Measurements from ENCODE around the gene GGCX.
A peak's percentile ranks its signal among the peaks of the same experiment; 100 is the strongest.

GGCX gene

DNA sequence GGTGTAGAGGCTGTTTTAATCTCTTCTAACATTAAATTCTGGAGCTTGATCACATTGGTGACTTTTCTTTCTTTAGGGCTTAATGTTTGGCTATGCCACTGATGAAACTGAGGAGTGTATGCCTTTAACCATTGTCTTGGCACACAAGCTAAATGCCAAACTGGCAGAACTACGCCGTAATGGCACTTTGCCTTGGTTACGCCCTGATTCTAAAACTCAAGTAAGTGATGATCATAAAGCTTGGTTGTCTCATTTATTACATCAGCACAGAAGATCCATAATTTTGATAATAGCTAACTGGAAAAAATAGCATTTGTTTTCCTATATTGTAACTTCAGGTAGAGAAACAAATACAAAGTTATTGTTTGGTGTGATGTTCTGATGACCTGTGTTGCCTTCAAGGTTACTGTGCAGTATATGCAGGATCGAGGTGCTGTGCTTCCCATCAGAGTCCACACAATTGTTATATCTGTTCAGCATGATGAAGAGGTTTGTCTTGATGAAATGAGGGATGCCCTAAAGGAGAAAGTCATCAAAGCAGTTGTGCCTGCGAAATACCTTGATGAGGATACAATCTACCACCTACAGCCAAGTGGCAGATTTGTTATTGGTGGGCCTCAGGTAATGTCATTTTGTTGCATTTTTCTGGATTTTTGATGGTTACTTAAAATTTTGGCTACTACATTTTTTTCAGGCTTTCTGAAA is 19.4 kb downstream of the GGCX start:
- no peak for DNase-seq (ENCODE audit: low spot score)

DNA sequence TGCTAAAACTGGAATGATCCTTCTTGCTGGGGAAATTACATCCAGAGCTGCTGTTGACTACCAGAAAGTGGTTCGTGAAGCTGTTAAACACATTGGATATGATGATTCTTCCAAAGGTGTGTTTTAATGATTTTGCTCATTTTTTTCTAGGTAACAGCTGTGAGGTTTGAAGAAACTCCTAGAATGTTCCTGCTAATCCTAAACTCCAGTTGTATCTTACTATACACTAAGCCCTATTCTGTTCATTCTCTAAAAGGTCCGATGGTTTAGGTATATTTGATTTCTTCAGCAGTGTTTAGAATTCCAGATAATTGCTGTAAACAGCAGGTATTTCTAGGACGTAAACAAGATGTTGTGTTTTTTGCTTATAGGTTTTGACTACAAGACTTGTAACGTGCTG is 20.0 kb downstream of the GGCX start:
- DNase-seq (ENCODE audit: low spot score): no peak

DNA sequence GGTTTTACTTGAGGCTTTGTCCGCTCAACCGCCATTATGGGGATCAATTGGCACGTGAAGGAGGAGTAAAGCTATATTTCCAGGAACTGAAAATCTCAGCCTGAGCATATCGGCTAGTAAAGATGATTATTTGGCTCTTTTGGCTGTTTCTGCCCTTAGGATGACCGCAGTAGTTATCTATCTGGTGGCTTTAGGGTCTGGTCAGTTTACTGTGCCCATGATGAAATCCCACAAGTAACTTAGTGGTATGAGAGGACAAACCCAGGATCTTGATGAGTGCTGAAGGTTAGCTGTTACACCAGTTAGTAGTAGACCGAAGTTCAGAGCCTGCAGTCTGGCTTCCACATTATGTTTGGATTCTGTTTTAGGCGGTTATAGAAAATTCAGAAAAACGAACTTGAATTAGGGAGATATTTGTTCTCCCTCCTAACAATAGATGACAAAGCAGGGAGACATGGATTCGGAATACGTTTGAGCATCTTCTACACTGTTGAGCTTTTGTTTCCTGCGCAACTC is 21.1 kb downstream of the GGCX start:
- DNase-seq (ENCODE audit: low spot score): no peak

DNA sequence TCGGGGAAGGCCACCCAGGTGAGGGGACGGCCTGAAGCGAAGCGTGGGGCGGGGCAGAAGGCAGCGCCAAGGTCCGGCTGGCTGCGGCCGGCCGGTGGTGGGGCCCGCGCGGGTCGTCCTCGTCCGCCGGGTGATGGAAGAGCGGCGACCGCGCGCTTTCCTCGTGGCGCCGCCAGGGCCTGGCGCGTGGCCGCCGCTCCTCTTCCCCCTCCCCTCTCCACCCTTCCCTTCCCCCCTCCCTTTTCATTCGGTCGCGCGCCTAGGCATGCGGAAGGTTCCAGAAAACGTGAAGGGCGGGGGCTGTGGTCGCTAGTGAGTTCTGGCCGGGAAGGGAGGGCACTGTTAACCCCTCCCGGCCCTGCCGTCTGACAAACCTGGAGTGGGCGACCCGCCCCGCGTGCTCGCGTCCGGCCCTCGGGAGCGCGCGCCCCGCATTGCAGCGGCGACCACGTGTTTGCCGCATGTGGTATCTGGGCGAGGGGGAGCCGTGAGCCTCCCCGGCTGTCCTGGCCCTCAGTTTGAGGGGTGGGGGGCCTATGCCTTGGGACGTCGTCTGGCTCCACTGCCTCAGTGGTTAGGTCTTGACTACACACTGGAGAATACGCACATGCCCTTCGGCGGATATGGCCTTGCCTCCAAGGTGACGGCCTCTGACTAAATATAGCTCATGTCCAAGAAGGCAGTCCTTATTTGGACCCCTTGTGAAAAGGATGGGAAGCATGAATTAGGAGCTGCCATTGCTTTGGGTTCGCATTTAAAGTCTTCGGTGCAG is 21.7 kb downstream of the GGCX start:
- DNase-seq (ENCODE audit: low spot score): no peak

DNA sequence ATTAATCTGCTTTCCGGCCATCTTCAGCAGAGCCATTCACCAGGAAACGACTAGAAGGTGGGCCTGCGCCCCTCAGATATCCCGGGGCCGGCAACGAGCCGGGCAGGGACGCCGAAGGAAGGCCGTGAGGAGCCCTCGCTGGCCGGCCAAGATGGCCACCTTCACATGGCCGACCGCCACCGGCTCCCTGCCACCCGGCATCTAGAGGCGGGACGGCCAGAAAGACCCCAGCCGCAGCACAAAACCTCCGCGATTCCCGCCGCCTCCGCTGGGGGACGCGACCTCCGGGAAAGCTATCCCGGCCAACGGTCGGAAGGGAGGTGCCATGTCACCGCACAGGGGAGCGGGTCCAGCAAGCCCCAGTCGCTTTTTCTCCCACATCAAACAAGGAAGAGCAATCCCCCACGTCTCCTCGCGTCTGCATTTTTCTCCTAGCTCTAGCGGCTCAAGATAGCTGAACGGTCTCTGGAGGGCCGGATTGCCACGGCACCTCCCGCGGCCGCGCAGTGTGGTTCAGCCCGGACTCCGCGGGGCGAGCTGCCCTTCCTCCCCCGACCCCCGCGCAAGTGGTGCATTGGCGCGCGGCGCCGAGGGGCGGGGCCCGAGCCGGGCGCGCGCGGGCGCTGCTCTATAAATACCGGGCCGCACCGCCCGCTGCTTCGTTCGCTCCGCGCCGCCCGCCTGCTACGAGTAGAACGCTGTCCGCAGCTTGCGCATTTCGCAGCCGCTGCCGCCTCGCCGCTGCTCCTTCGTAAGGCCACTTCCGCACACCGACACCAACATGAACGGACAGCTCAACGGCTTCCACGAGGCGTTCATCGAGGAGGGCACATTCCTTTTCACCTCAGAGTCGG is 22.6 kb downstream of the GGCX start, which contains the start of gene MAT2A:
TSS of gene MAT2A (plus strand) at position 662 of the 854 bp plus-strand sequence. CDS start at position 782, 120 bp downstream.
- peak; percentile 77 for DNase-seq (ENCODE audit: low spot score)

DNA sequence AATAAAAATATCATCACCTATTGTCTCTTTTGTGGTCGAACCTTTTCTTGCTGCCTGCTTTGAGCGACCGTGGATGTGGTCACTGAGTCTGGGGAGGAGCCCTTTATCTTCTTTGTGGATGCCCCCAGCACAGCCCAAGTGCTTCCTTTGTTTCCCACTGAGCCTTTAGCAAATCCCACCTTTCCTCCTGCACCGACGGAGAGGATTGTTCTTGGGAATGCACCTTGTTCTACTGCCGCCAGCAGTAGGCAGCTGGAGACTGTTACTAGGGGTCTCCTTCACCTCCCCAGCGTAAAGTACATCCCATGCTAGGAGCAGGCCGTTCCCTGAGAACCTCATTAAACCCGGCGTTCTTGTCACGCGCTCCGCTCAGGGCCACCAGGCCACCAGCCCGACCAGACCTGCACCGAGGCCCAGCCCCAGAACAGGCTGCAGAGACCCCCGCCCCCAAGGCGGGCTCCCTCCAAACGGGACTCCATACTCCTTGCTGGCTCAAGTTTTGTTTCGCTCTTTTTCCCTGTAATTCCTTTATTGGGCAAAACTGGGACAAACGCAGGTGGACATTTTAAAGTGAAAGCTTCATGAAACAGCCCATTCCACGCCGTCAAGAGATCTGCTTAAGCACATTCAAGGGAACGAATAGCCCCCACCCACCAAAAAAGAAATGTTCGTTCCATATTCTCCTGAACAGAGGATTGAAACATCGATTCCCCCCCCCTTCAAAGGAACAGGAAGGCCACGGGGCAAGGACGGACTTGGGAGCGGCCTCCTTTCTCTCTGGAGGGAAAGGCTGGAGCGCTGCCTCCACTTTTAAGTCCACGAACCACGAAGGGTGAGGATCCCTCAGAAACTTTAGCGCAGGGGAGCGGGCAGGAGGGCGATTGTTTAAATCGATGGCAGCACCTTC is 23.4 kb downstream of the GGCX start:
- no peak for DNase-seq (ENCODE audit: low spot score)

DNA sequence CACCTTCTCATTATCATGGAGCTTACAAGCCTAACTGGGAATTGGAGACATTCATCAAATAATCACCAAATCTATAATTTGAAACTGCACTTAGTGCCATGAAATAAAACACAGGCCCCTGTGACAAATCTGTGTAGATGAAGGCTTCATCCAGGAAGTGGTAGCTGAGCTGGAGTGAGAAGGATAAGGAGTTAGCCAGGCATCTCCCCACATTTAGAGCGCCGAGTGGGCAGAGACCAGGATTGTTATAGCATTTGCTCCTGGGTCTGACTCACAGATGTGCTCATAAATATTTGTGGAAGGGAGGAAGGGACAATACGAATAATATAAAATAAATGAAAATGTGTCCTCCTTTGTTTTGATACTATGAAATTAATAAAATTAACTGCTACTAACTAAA is 24.8 kb downstream of the GGCX start:
- no peak for DNase-seq (ENCODE audit: low spot score)

DNA sequence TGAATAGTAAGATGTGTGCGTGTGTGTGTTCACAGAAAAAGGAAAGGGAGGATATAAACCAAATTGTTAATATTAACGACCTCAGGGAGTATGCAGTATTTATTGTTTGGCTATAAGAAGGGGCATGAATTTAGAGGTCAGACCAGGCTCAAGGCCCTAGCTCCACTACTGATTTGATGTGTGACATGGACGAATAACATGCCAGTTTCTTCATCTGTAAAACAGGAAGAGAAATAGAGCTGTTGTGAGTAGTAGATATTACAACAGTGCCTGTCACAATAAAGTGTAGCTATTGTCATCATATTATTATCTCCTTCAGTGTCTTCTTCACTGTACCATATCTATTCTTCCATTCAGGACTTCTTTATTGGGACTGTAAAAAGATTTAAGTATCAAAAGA is 26.4 kb downstream of the GGCX start:
- DNase-seq (ENCODE audit: low spot score): no peak

DNA sequence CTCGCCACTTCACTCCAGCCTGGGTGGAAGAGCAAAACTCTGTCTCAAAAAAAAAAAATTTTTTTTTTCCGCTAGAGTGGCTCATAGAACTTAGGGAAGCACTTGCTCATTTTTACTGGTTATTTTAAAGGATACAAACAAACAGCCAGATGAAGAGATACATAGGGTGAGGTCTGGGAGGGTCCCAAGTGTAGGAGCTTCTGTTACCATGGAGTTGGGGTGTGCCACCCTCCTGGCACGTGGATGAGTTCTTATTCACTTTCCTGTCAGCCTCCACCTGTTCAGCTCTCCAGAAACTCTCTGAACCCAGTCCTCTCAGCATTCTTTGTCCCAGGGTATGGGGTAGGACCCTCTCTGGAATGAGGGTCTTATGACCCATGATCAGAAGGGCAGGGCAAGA is 27.2 kb downstream of the GGCX start:
- DNase-seq (ENCODE audit: low spot score): no peak

DNA sequence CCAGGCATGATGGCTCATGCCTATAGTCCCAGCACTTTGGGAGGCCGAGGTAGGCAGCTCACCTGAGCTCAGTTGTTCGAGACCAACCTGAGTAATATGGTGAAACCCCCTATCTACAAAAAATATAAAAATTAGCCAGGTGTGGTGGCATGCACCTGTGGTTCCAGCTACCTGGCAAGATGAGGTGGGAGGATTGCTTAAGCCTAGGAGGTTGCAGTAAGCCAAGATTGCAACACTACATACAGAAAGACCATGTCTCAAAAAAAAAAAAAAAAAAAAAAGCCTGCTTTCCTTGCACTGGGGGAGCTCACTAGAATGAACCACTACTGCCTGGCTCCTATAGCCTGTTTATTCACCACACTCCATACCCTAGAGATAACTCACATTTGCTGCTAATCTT is 29.7 kb downstream of the GGCX start:
- no peak for DNase-seq (ENCODE audit: low spot score)

DNA sequence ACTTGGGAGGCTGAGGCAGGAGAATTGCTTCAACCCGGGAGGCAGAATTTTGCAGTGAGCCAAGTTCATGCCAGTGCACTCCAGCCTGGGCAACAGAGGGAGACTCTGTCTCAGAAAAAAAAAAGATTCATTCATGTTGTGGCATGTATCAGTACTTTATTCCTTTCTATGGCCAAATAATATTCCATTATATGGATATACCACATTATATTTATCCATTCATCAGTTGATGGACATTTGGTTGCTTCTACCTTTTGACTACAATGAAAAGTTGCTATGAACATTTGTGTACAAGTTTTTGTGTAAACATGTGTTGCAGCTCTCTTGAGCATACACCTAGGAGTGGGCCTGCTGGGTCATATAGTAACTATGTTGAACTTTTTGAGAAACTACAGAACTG is 31.5 kb downstream of the GGCX start:
- no peak for DNase-seq (ENCODE audit: low spot score)

DNA sequence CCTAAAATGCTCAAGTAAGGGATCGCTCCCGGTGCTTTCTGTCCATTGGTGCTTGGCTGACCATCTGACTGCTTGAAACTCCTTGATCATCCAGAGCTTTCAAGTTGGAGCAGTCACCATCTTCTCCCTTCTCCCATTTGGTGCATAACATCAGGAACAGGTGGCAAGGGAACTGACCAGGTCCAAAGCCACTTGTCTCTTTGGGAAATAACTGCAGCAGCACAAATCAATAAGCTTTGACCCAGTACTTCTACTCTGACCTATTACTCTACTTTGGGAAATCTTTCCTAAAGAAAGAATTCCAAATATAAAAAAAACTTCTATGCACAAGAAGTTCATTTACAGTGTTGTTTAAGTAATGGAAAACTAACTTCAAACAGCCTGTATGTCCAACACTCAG is 32.9 kb downstream of the GGCX start:
- DNase-seq (ENCODE audit: low spot score): no peak

DNA sequence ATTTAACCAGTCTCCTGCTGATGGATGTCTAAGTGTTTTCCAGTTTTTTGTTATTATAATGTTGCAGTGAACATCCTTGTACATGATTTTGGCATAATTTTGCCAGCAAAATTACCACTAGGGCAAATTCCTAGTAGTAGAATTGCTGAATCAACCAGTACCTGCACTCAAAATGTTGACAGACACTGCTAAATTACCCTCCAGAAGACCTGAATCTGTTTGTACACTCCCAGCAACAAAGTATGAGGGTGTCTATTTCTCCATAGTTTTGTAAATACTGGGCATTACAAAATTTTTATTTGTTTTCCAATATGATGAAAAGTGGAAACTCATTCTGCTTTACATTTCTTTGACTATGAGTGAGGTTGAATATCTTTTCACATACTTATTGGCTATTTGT is 33.5 kb downstream of the GGCX start:
- no peak for DNase-seq (ENCODE audit: low spot score)

DNA sequence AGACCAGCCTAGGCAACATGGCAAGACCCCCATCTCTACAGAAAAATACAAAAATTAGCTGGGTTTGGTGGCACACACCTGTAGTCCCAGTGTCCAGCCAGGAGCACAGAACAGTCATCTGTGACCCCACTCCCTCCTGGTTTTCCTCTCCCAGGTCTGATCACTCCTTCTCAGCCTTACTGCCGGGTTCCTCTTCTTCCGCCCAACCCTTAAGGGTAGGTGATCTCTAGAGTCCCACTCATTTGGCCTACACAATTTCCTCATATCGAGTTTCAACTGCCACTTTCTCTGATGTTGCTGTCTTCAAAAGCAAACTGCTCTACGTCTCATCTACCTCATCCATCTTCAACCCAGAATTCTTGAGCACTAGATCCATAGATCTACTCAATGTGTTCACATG is 35.7 kb downstream of the GGCX start:
- DNase-seq (ENCODE audit: low spot score): no peak

DNA sequence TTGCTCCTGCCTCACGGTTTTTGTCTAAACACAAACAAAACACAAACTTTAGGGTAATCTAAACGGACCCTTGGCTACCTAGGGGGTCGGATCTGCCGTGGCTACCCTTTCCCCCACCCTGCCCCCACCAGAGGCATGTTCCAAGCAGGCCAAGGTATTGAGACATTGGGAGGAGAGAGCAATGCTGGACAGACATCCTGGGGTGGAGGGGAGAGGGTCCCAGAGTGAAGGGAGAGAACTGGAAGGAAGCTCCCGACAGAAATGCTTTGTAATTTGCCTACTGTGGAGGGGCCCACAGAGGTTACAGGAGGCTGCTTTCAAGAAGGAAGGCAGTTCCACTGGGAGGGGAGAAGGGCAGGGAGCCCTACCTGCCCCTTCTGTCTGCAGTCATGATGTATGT is 36.3 kb downstream of the GGCX start:
- no peak for DNase-seq (ENCODE audit: low spot score)

DNA sequence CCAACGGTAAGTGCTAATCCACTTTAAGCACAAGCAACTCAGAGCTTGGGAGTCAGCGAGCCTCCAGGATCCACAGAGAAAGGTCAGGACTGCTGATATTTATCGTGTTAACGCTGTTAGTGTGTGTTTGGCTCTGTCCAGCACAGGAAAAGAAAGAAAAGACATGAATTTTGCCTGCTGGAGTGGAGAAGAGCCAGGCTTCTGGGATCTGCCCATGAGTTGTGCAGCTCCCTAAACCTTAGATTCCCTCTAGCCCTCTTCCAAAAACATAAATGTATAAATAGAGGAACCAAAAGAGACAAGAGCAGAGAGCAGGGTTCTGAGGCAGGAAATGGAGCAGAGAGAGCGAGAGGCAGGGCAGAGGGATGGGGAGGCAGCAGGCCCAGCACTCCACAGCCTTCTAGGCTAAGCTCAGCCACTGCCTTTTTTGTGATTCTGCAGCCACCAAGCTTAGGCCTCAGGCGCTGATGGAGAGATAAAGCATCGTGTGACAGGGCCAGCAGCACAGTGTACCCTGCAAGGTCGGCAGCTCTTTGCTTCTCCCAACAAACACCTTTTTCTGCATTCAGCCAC is 36.9 kb downstream of the GGCX start:
- DNase-seq (ENCODE audit: low spot score): no peak

DNA sequence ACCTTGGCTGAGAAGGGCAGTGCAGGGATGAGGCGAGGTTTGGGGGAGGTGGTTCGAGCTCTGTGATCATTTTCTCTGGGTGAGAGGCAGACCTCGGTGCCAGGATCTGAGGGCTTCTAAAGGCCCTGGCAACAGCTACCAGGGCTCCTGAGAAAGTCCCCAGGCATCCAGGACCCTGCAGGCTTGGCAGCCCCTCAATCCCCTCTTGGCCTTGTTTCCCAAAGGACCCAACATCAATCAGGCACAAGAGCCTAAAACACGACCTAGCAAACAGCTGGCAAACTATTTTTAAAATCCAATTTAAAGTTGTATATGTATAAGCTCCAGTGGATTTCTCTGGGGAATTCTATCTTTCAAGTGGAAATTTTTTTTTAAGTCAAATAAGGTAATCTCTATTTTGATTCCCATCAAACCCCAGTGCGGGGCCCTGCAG is 37.4 kb downstream of the GGCX start:
- DNase-seq (ENCODE audit: low spot score): no peak

DNA sequence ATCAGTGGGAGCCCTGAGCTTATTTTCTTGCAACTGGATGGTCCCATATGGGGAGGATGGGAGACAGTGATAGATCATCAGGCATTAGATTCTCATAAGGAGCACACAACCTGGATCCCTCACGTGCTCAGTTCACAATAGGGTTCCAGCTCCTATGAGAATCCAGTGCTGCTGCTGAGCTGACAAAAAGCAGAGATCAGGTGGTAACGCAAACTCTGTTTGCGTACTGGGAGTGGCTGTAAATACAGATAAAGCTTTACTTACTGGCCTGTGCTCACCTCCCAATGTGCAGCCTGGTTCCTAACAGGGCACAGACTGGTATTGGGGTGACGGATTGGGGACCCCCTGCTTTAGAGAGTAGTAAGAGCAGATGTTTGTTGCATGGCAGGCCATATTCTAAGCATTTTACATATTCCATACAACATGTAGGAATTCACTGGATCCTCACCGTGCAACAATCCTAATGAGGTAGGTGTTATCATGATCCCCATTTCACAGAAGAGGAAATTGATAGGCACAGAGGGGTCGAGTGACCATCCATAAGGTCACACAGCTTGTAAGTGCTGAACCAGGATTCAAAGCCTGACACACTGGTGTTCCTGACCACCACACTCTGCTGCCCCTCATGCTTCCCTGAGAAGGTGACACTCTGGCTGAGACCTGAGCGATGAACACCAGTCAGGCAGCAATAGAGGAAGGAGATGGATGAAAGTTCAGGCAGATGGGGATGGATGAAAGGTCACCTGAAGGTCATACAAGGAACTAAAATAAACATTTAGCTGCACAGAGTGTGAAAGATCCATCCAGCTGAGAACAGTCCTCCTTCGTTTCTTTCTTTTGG is 38.0 kb downstream of the GGCX start:
- DNase-seq (ENCODE audit: low spot score): no peak

DNA sequence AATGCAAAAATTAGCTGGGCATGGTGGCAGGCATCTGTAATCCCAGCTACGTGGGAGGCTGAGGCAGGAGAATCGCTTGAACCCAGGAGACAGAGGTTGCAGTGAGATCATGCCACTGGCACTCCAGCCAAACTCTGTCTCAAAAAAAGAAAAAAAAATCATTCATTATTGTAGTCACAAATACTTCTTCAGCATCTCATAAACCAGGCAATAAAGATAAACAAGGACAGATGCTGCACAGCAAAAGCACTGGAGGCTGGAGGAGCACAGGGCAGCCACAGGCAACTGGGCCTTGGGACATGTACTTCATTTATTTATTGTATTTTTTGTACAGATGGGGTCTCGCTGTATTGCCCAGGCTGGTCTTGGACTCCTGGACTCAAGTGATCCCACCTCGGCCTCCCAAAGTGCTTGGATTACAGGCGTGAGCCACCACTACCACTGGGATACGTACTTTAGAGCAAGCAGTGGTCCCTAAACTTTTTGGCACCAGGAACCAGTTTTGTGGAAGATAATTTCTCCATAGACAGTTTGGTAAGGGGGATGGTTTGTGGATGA is 39.1 kb downstream of the GGCX start:
- no peak for DNase-seq (ENCODE audit: low spot score)
